ENCODE data around the gene BRIP1.

Gene BRIP1

DNA sequence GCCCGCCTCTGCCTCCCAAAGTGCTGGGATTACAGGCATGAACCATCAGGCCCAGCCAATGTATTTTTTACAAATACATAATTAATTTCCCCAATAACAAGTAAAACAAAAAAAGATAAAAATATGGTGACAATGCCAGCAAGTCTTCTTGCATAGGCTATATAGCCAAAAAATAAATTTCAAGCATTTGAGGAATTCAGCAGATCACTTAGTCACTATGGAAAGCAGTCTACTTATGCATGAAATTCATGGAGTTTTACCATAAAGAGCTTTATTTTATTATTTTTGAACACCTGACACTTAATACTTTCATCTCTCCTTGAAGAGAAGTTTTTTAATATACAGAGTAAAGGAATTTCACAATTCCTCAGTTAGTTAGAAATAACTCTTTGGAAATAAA lies 56.4 kb downstream of the BRIP1 start:
- Mint-ChIP-seq H3K9me3 (no peaks in the 10 kb centered on the region), H3K27ac (no peak overlapping the region)
- no peak for DNase-seq

DNA sequence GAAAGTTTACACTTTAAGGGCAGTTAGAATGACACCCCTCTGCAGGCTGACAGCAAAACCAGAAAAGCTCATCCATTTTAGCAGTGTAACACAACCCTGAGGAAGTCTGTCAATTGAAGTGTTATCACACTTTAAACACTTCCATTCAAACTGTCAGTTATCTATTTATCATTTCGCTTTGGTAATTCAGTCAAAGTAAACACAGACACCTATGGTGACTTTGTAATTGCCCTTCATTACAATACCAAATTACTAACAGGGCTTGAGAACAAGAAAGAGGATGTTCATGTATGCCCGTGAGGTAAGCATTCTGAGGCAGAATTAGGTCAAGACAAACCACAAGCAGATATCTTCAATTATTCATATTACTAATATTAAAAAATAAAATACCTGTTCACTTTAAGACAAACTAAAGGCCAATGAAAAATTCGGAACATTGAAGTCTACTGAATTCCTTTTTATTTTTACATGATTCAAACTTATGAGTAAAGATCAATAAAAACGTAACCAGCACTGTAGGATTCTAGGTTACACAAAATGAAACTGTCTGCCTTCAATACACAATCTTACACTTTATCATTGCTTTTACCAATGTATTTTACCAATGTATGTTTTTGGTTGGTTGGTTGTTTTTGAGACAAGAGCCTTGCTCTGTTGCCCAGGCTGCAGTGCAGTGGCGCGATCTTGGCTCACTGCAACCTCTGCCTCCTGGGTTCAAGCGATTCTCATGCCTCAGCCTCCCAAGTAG lies 57.1 kb downstream of the BRIP1 start:
- peak overlapping the region; percentile 79 for H3K27ac Mint-ChIP-seq
- no peaks in the 10 kb centered on the region for H3K27me3 Mint-ChIP-seq (ENCODE audit: low read depth, poor library complexity)
- H3K4me3 Mint-ChIP-seq, result no peak overlapping the region
- H3K36me3 Mint-ChIP-seq (ENCODE audit: low read depth), result peaks cover 25% of the 10 kb centered on the region
- H3K4me1 Mint-ChIP-seq, result peaks cover 10% of the 10 kb centered on the region
- no peaks in the 10 kb centered on the region for H3K9me3 Mint-ChIP-seq
- TF ChIP-seq, protein P1, sequence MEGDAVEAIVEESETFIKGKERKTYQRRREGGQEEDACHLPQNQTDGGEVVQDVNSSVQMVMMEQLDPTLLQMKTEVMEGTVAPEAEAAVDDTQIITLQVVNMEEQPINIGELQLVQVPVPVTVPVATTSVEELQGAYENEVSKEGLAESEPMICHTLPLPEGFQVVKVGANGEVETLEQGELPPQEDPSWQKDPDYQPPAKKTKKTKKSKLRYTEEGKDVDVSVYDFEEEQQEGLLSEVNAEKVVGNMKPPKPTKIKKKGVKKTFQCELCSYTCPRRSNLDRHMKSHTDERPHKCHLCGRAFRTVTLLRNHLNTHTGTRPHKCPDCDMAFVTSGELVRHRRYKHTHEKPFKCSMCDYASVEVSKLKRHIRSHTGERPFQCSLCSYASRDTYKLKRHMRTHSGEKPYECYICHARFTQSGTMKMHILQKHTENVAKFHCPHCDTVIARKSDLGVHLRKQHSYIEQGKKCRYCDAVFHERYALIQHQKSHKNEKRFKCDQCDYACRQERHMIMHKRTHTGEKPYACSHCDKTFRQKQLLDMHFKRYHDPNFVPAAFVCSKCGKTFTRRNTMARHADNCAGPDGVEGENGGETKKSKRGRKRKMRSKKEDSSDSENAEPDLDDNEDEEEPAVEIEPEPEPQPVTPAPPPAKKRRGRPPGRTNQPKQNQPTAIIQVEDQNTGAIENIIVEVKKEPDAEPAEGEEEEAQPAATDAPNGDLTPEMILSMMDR (IDR thresholded peaks at IDR 0.05), result no peak
- no peak for DNase-seq

More for the DNA sequence above, 56.4 kb downstream of the BRIP1 start:
- no peaks in the 10 kb centered on the region for H3K27me3 Mint-ChIP-seq (ENCODE audit: low read depth, poor library complexity)
- peaks cover 10% of the 10 kb centered on the region for H3K4me1 Mint-ChIP-seq
- TF ChIP-seq, protein P1 (IDR thresholded peaks at IDR 0.05), result no peak
- no peak overlapping the region for H3K4me3 Mint-ChIP-seq
- peaks cover 19% of the 10 kb centered on the region for H3K36me3 Mint-ChIP-seq (ENCODE audit: low read depth)

DNA sequence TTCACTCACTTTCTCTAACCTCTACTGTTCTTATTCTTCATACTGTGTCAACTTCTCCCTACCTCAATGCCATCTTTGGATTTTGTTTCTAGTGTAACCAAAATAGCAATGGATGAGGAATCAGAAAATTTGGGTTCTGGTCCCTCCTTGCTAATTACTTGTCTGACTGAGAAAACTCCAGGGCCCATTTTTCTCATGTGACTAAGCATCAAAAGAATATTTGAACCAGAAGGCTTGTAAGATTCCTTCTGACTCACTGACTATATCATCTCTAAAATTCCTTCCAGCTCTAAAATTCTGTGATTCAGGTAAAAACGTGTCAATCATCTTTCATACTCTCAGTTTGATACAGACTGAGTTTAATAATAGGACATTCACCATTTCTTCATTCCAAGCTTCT lies 57.9 kb downstream of the BRIP1 start:
- H3K27me3 Mint-ChIP-seq (ENCODE audit: low read depth, poor library complexity), result no peaks in the 10 kb centered on the region
- no peaks in the 10 kb centered on the region for H3K9me3 Mint-ChIP-seq
- DNase-seq, result no peak
- H3K36me3 Mint-ChIP-seq (ENCODE audit: low read depth), result peaks cover 19% of the 10 kb centered on the region
- no peak overlapping the region for H3K27ac Mint-ChIP-seq
- H3K4me1 Mint-ChIP-seq, result peaks cover 8% of the 10 kb centered on the region
- TF ChIP-seq, protein P1 (IDR thresholded peaks at IDR 0.05), result no peak
- H3K4me3 Mint-ChIP-seq, result no peak overlapping the region

DNA sequence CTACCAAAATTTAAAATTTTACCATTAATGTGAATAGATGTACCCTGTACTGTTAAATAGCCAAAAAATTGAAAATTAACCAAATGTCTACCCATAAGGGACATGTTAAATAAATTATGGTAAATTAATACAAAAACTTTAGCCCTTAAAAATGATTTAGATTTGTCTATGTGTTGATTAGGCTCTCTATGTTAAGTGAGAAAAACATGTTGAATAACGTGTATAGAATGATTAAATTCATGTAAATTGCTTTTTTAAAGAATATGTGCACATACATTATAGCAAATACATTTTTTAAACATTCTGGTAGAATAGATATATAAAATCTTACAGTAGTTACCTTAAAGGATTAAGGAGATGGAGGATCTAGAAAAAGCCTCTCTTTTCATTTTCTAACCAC lies 59.5 kb downstream of the BRIP1 start:
- no peak overlapping the region for H3K4me3 Mint-ChIP-seq
- no peak for DNase-seq
- no peaks in the 10 kb centered on the region for H3K27me3 Mint-ChIP-seq (ENCODE audit: low read depth, poor library complexity)
- H3K9me3 Mint-ChIP-seq, result no peaks in the 10 kb centered on the region
- TF ChIP-seq, protein P1 (IDR thresholded peaks at IDR 0.05), result no peak
- H3K27ac Mint-ChIP-seq, result no peak overlapping the region
- no peaks in the 10 kb centered on the region for H3K4me1 Mint-ChIP-seq
- peaks cover 28% of the 10 kb centered on the region for H3K36me3 Mint-ChIP-seq (ENCODE audit: low read depth)

DNA sequence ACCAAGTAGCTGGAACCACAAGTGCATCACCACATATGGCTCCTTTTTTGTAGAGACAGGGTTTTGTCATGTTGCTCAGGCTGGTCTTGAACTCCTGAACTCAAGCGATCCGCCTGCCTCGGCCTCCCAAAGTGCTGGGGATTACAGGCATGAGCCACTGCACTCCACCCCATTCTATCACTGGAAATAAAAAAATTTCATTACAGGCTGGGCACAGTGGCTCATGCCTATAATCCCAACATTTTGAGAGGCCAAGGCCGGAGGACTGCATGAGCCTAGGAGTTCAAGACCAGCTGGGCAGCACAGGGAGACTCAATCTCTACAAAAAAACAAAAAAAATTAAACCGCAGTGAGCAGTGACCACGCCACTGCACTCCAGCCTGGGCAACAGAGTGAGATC lies 60.1 kb downstream of the BRIP1 start:
- H3K27me3 Mint-ChIP-seq (ENCODE audit: low read depth, poor library complexity), result no peaks in the 10 kb centered on the region
- DNase-seq, result no peak
- peaks cover 23% of the 10 kb centered on the region for H3K36me3 Mint-ChIP-seq (ENCODE audit: low read depth)
- H3K4me3 Mint-ChIP-seq, result no peak overlapping the region
- H3K9me3 Mint-ChIP-seq, result no peaks in the 10 kb centered on the region
- no peaks in the 10 kb centered on the region for H3K4me1 Mint-ChIP-seq
- H3K27ac Mint-ChIP-seq, result no peak overlapping the region
- TF ChIP-seq, protein P1 (IDR thresholded peaks at IDR 0.05), result no peak

Measured in nephron progenitor cell (in vitro differentiated cells).